HuH-7 (cell line): ENCODE measurements around the gene MBD3L2B.
"Not testable (repeated sequence)": the region's sequence is repeated elsewhere in the genome, so short reads cannot be mapped to it uniquely, and the experiment has no call there.

Experiments
- DNase-seq: peaks from one replicate; pipeline ENCODE4 v3.0.0; 2011; ENCODE audit warnings: low spot score

MBD3L2B gene

GRCh38 chr19:7021331-7021730 lies at the start of gene MBD3L2B:
Gene MBD3L2B, minus strand, starts transcription at chr19:7021431. Its CDS starts 34 bp downstream, at chr19:7021397.
- DNase-seq: not testable (repeated sequence)

- no peak for DNase-seq
Observed at GRCh38 chr19:7069904-7070226, 48.6 kb upstream of the MBD3L2B start.

GRCh38 chr19:7069042-7069903 lies 48.0 kb upstream of the MBD3L2B start, which contains the start of gene ZNF557:
Gene ZNF557, plus strand, starts transcription at chr19:7069703. Its CDS starts 5,372 bp downstream, at chr19:7075075.
- DNase-seq: peak; percentile 77

- no peak for DNase-seq
Observed at GRCh38 chr19:7068599-7068998, 47.4 kb upstream of the MBD3L2B start.

- DNase-seq: no peak
Observed at GRCh38 chr19:7067716-7068115, 46.5 kb upstream of the MBD3L2B start.

GRCh38 chr19:7067122-7067521 lies 45.9 kb upstream of the MBD3L2B start:
- DNase-seq: not testable (repeated sequence)

- no peak for DNase-seq
Observed at GRCh38 chr19:7063764-7064418, 42.7 kb upstream of the MBD3L2B start.

- DNase-seq: no peak
Observed at GRCh38 chr19:7063339-7063738, 42.1 kb upstream of the MBD3L2B start.

GRCh38 chr19:7059977-7060376 lies 38.7 kb upstream of the MBD3L2B start:
- DNase-seq: not testable (repeated sequence)

GRCh38 chr19:7058576-7058975 lies 37.3 kb upstream of the MBD3L2B start, which contains the start of gene MBD3L3:
Gene MBD3L3, minus strand, starts transcription at chr19:7058676. Its CDS starts 71 bp downstream, at chr19:7058605.
- not testable (repeated sequence) for DNase-seq

GRCh38 chr19:7056371-7056770 lies 35.1 kb upstream of the MBD3L2B start:
- DNase-seq: not testable (repeated sequence)

GRCh38 chr19:7055679-7056078 lies 34.4 kb upstream of the MBD3L2B start:
- DNase-seq: not testable (repeated sequence)

GRCh38 chr19:7054635-7055368 lies 33.6 kb upstream of the MBD3L2B start:
- DNase-seq: not testable (repeated sequence)

GRCh38 chr19:7052896-7053295 lies 31.7 kb upstream of the MBD3L2B start:
- not testable (repeated sequence) for DNase-seq

GRCh38 chr19:7051421-7051820 lies 30.2 kb upstream of the MBD3L2B start:
- not testable (repeated sequence) for DNase-seq

GRCh38 chr19:7049021-7049420 lies 27.8 kb upstream of the MBD3L2B start, which contains the start of gene MBD3L2:
Gene MBD3L2, plus strand, starts transcription at chr19:7049321. Its CDS starts 53 bp downstream, at chr19:7049374.
- DNase-seq: not testable (repeated sequence)

- DNase-seq: not testable (repeated sequence)
Observed at GRCh38 chr19:7041563-7041962, 20.3 kb upstream of the MBD3L2B start.

- not testable (repeated sequence) for DNase-seq
Observed at GRCh38 chr19:7040079-7040478, 18.8 kb upstream of the MBD3L2B start, which contains the start of gene MBD3L4. Gene MBD3L4, minus strand, starts transcription at chr19:7040179. Its CDS starts 35 bp downstream, at chr19:7040144.

GRCh38 chr19:7030278-7030677 lies 9.0 kb upstream of the MBD3L2B start, which contains the start of gene MBD3L5:
Gene MBD3L5, plus strand, starts transcription at chr19:7030578. Its CDS starts 34 bp downstream, at chr19:7030612.
- not testable (repeated sequence) for DNase-seq

GRCh38 chr19:7028790-7029189 lies 7.6 kb upstream of the MBD3L2B start:
- not testable (repeated sequence) for DNase-seq

GRCh38 chr19:7018828-7019227 lies 2.4 kb downstream of the MBD3L2B start:
- no peak for DNase-seq

GRCh38 chr19:7013678-7014077 lies 7.6 kb downstream of the MBD3L2B start:
- no peak for DNase-seq
